Activated T-cell treated with anti-CD3 and anti-CD28 coated beads for 48 hours (primary cell): ENCODE data around the gene COQ2.
A peak's percentile ranks its signal among the peaks of the same experiment; 100 is the strongest.
"Not testable (repeated sequence)": the region's sequence is repeated elsewhere in the genome, so short reads cannot be mapped to it uniquely, and the experiment has no call there.

Source experiments
- DNase-seq: peaks from one replicate; pipeline ENCODE4 v3.0.0-alpha.2; 2020; ENCODE audit warnings: low read depth

The COQ2 gene

GRCh38 chr4:83284193-83285054 lies at the start of gene COQ2:
Gene COQ2, minus strand, starts transcription at chr4:83284798. Its CDS starts 34 bp downstream, at chr4:83284764.
- peak; percentile 94 for DNase-seq

- no peak for DNase-seq
Measured at GRCh38 chr4:83331956-83332355, 47.4 kb upstream of the COQ2 start.

GRCh38 chr4:83329521-83330110 lies 45.0 kb upstream of the COQ2 start:
- no peak for DNase-seq

GRCh38 chr4:83328521-83329187 lies 44.1 kb upstream of the COQ2 start:
- DNase-seq, result no peak

- no peak for DNase-seq
Measured at GRCh38 chr4:83326546-83326945, 41.9 kb upstream of the COQ2 start.

GRCh38 chr4:83325306-83325705 lies 40.7 kb upstream of the COQ2 start:
- not testable (repeated sequence) for DNase-seq

- no peak for DNase-seq
Measured at GRCh38 chr4:83323136-83323535, 38.5 kb upstream of the COQ2 start.

GRCh38 chr4:83320548-83320947 lies 36.0 kb upstream of the COQ2 start:
- peak; percentile 22 for DNase-seq

- no peak for DNase-seq
Measured at GRCh38 chr4:83318666-83319065, 34.1 kb upstream of the COQ2 start.

GRCh38 chr4:83317671-83318070 lies 33.1 kb upstream of the COQ2 start:
- DNase-seq, result no peak

- no peak for DNase-seq
Measured at GRCh38 chr4:83316459-83317165, 32.0 kb upstream of the COQ2 start.

- no peak for DNase-seq
Measured at GRCh38 chr4:83315341-83315870, 30.8 kb upstream of the COQ2 start.

- DNase-seq, result no peak
Measured at GRCh38 chr4:83308672-83309071, 24.1 kb upstream of the COQ2 start.

GRCh38 chr4:83307920-83308319 lies 23.3 kb upstream of the COQ2 start:
- no peak for DNase-seq

GRCh38 chr4:83305187-83305586 lies 20.6 kb upstream of the COQ2 start:
- no peak for DNase-seq

GRCh38 chr4:83297548-83298260 lies 13.1 kb upstream of the COQ2 start:
- no peak for DNase-seq

- DNase-seq, result no peak
Measured at GRCh38 chr4:83293305-83294046, 8.9 kb upstream of the COQ2 start.

- not testable (repeated sequence) for DNase-seq
Measured at GRCh38 chr4:83290059-83290774, 5.6 kb upstream of the COQ2 start.

- DNase-seq, result not testable (repeated sequence)
Measured at GRCh38 chr4:83288381-83288780, 3.8 kb upstream of the COQ2 start.

GRCh38 chr4:83285055-83285407 lies 433 bp upstream of the COQ2 start:
- DNase-seq, result no peak
